ENCODE results near the gene IRAK2. TPM values are rescaled to one million over a fixed set of nuclear protein-coding genes. Genes with fewer than 3 reads are reported as not detected.

Gene IRAK2
- total RNA-seq, 2 donors from 2014 or later: 0.26 to 0.40 TPM

DNA sequence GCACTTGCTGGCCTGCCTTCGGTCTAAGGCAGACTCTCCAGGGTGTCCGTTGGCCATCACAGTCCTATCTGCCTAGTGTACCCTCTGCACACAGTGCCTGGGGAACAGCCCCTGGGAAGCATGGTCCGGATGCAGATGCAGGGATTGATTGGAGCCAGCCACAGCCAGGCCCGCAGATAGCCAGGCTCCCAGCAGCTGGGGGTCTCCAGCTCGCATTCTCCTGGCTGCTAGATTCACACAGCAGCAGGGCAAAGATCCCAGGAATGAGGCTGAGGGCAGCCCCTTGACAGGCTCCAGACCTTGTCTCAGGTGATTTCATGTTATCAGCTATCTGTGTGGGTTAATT, 41.4 kb downstream of the IRAK2 start:
- no peaks in the 10 kb centered on the region for H3K4me1 ChIP-seq (ENCODE audit: control insufficient read depth, insufficient read depth, low read length)
- H3K9ac ChIP-seq (ENCODE audit: extremely low read depth, low read length, poor library complexity, severe bottlenecking): no peak overlapping the region
- Mint-ChIP-seq H3K27ac (no peak overlapping the region), H3K36me3 (ENCODE audit: low read depth) (no peaks in the 10 kb centered on the region), H3K4me1 (no peaks in the 10 kb centered on the region), H3K27me3 (ENCODE audit: insufficient read depth) (no peaks in the 10 kb centered on the region), H3K4me3 (no peak overlapping the region), H3K9me3 (no peaks in the 10 kb centered on the region)
- no peaks in the 10 kb centered on the region for H3K36me3 ChIP-seq (ENCODE audit: control insufficient read depth, insufficient read depth, low read length)
- no peaks in the 10 kb centered on the region for H3K27me3 ChIP-seq (ENCODE audit: control insufficient read depth, insufficient read depth, low read length, poor library complexity, severe bottlenecking)
- H3K9me3 ChIP-seq (ENCODE audit: control insufficient read depth, low read length): no peaks in the 10 kb centered on the region
- TF ChIP-seq, protein P1, sequence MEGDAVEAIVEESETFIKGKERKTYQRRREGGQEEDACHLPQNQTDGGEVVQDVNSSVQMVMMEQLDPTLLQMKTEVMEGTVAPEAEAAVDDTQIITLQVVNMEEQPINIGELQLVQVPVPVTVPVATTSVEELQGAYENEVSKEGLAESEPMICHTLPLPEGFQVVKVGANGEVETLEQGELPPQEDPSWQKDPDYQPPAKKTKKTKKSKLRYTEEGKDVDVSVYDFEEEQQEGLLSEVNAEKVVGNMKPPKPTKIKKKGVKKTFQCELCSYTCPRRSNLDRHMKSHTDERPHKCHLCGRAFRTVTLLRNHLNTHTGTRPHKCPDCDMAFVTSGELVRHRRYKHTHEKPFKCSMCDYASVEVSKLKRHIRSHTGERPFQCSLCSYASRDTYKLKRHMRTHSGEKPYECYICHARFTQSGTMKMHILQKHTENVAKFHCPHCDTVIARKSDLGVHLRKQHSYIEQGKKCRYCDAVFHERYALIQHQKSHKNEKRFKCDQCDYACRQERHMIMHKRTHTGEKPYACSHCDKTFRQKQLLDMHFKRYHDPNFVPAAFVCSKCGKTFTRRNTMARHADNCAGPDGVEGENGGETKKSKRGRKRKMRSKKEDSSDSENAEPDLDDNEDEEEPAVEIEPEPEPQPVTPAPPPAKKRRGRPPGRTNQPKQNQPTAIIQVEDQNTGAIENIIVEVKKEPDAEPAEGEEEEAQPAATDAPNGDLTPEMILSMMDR (conservative IDR thresholded peaks at IDR 0.05): no peak
- 80 to 86% methylated on average over 4 to 5 of the region's 5 CpGs for WGBS, 2 experiments (ENCODE audit: insufficient coverage in 1 of 2, insufficient read length in 1 of 2)
- peak; percentile 62 for DNase-seq
- no peak overlapping the region for H3K27ac ChIP-seq (ENCODE audit: low read depth, low read length)
- no peak overlapping the region for H3K4me3 ChIP-seq (ENCODE audit: low read length)

DNA sequence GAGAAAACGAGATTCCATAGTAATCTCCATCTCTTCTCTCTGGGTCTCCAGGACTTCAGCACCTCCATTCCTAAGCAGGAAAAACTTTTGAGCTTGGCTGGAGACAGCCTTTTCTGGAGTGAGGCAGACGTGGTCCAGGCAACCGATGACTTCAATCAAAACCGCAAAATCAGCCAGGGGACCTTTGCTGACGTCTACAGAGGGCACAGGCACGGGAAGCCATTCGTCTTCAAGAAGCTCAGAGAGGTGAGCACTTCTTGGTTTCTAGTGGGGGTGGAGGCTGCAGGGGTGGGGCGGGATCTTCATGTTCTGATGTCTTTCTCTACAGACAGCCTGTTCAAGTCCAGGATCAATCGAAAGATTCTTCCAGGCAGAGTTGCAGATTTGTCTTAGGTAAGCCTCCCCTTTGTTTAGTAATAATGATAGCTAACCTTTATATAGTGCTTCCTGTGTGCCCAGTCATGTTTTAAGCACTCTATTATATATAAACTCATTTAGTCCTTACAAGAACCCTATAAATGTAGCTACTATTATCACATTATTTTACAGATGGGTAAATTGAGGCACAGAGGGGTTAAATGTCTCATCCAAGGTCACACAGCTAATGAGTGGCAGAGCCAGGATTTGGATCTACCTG, 48.6 kb downstream of the IRAK2 start:
- no peaks in the 10 kb centered on the region for H3K36me3 ChIP-seq (ENCODE audit: control insufficient read depth, insufficient read depth, low read length)
- H3K9me3 ChIP-seq (ENCODE audit: control insufficient read depth, low read length): no peaks in the 10 kb centered on the region
- no peak for DNase-seq
- WGBS, 2 experiments (ENCODE audit: insufficient coverage in 1 of 2, insufficient read length in 1 of 2): 90 to 96% methylated on average over 4 to 9 of the region's 9 CpGs
- no peak overlapping the region for H3K9ac ChIP-seq (ENCODE audit: extremely low read depth, low read length, poor library complexity, severe bottlenecking)
- no peaks in the 10 kb centered on the region for H3K4me1 ChIP-seq (ENCODE audit: control insufficient read depth, insufficient read depth, low read length)
- H3K27ac ChIP-seq (ENCODE audit: low read depth, low read length): no peak overlapping the region
- Mint-ChIP-seq H3K27me3 (ENCODE audit: insufficient read depth) (no peaks in the 10 kb centered on the region), H3K4me1 (no peaks in the 10 kb centered on the region), H3K4me3 (no peak overlapping the region), H3K36me3 (ENCODE audit: low read depth) (no peaks in the 10 kb centered on the region), H3K9me3 (peaks cover 5% of the 10 kb centered on the region), H3K27ac (no peak overlapping the region)
- H3K4me3 ChIP-seq (ENCODE audit: low read length): no peak overlapping the region
- TF ChIP-seq, protein P1 (conservative IDR thresholded peaks at IDR 0.05): no peak
- no peaks in the 10 kb centered on the region for H3K27me3 ChIP-seq (ENCODE audit: control insufficient read depth, insufficient read depth, low read length, poor library complexity, severe bottlenecking)

DNA sequence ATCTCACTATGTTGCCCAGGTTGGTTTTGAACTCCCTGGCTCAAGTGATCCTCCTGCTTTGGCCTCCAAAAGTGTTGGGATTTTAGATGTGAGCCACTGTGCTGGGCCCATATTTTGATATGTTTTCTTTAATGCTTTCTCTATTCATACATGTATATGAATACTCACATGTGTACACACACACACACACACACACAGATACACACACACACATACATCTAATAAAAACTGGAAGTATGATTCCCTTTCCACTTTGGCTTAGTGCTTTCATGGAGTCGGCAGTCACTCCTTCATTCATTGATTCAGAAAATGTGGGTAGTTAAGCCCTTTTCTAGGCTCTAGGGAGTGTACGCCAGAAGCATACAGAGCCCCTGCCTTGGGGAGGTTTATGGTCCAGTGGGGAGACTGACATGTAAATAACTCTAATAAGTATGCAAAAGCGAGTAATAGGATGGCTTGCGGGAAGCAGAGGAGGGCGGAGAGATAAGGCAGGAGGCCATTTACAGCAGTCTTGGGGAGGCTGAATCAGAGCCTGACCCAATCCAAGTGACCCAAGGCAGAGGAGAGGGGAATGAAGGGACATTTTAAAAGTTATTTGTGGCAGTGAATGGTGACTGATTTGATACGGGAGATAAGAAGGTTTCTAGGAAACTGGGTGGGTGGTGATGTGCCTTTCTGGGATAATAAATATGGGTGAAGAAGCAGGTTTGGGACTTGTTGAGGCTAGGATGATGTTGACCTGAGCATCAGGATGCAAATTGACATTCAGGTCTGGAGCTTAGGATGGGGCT, 51.1 kb downstream of the IRAK2 start:
- 89 to 95% methylated on average over 6 of the region's 6 CpGs for WGBS, 2 experiments (ENCODE audit: insufficient coverage in 1 of 2, insufficient read length in 1 of 2)
- DNase-seq: no peak
- peaks cover 5% of the 10 kb centered on the region for H3K9me3 Mint-ChIP-seq
- Histone ChIP-seq H3K36me3 (ENCODE audit: control insufficient read depth, insufficient read depth, low read length) (no peaks in the 10 kb centered on the region), H3K4me1 (ENCODE audit: control insufficient read depth, insufficient read depth, low read length) (no peaks in the 10 kb centered on the region), H3K27me3 (ENCODE audit: control insufficient read depth, insufficient read depth, low read length, poor library complexity, severe bottlenecking) (no peaks in the 10 kb centered on the region), H3K4me3 (ENCODE audit: low read length) (no peak overlapping the region), H3K9me3 (ENCODE audit: control insufficient read depth, low read length) (no peaks in the 10 kb centered on the region), H3K27ac (ENCODE audit: low read depth, low read length) (no peak overlapping the region), H3K9ac (ENCODE audit: extremely low read depth, low read length, poor library complexity, severe bottlenecking) (no peak overlapping the region)
- TF ChIP-seq, protein P1 (conservative IDR thresholded peaks at IDR 0.05): no peak
- H3K4me3 Mint-ChIP-seq: no peak overlapping the region
- H3K36me3 Mint-ChIP-seq (ENCODE audit: low read depth): no peaks in the 10 kb centered on the region
- H3K27ac Mint-ChIP-seq: no peak overlapping the region
- H3K27me3 Mint-ChIP-seq (ENCODE audit: insufficient read depth): no peaks in the 10 kb centered on the region
- no peaks in the 10 kb centered on the region for H3K4me1 Mint-ChIP-seq

Data from endodermal cell (in vitro differentiated cells).